SK-N-SH treated with all-trans-retinoic acid at 6 μM for 48 hours (cell line): Measurements from ENCODE around the gene NEK10.
"Not testable (repeated sequence)": the region's sequence is repeated elsewhere in the genome, so short reads cannot be mapped to it uniquely, and the experiment has no call there.

Source experiments
- ARNTL ChIP-seq: fragments of 450-650 bp; formaldehyde crosslinking; IDR thresholded peaks from 2 replicates; pipeline ENCODE4 v1.5.0; 2020; ENCODE audit warnings: low read depth, mild to moderate bottlenecking, moderate library complexity, borderline replicate concordance
- BACH2 ChIP-seq: fragments of 250-450 bp; sonication (Bioruptor Pico); IDR thresholded peaks from 2 replicates; pipeline ENCODE4 v1.9.0; 2021; ENCODE audit warnings: mild to moderate bottlenecking, borderline replicate concordance
- CREB5 ChIP-seq: fragments of 250-450 bp; sonication (Bioruptor Pico); IDR thresholded peaks from 2 replicates; pipeline ENCODE4 v1.5.1; 2020; ENCODE audit warnings: low read depth, mild to moderate bottlenecking, moderate library complexity
- OSR1 ChIP-seq: fragments of 250-450 bp; sonication (Bioruptor Pico); IDR thresholded peaks from 2 replicates; pipeline ENCODE4 v1.8.0; 2022; ENCODE audit warnings: moderate library complexity, mild to moderate bottlenecking, inconsistent platforms
- SNAI2 ChIP-seq: fragments of 250-450 bp; sonication (Bioruptor Pico); IDR thresholded peaks from 2 replicates; pipeline ENCODE4 v1.5.0; 2020; ENCODE audit warnings: mild to moderate bottlenecking, moderate library complexity
- TOX ChIP-seq: fragments of 250-450 bp; sonication (Bioruptor Pico); IDR thresholded peaks from 2 replicates; pipeline ENCODE4 v1.8.0; 2021; ENCODE audit warnings: mild to moderate bottlenecking, moderate library complexity, borderline replicate concordance
- ZC3H10 ChIP-seq: fragments of 250-450 bp; sonication (Bioruptor Pico); IDR thresholded peaks from 2 replicates; pipeline ENCODE4 v1.5.1; 2021; ENCODE audit warnings: mild to moderate bottlenecking, moderate library complexity
- ZFP3 ChIP-seq: fragments of 250-450 bp; sonication (Bioruptor Pico); IDR thresholded peaks from 2 replicates; pipeline ENCODE4 v1.5.0; 2020; ENCODE audit warnings: mild to moderate bottlenecking, moderate library complexity
- ZNF565 ChIP-seq: fragments of 450-650 bp; formaldehyde crosslinking; conservative IDR thresholded peaks from 2 replicates; pipeline ENCODE4 v1.5.0; 2020; ENCODE audit warnings: low read depth, mild to moderate bottlenecking, moderate library complexity
- TF ChIP-seq, protein P1 (sequence below): fragments of 250-450 bp; sonication (Bioruptor Pico); IDR thresholded peaks from 2 replicates; pipeline ENCODE4 v1.8.0; 2020; ENCODE audit warnings: mild to moderate bottlenecking, moderate library complexity, borderline replicate concordance

DNA sequence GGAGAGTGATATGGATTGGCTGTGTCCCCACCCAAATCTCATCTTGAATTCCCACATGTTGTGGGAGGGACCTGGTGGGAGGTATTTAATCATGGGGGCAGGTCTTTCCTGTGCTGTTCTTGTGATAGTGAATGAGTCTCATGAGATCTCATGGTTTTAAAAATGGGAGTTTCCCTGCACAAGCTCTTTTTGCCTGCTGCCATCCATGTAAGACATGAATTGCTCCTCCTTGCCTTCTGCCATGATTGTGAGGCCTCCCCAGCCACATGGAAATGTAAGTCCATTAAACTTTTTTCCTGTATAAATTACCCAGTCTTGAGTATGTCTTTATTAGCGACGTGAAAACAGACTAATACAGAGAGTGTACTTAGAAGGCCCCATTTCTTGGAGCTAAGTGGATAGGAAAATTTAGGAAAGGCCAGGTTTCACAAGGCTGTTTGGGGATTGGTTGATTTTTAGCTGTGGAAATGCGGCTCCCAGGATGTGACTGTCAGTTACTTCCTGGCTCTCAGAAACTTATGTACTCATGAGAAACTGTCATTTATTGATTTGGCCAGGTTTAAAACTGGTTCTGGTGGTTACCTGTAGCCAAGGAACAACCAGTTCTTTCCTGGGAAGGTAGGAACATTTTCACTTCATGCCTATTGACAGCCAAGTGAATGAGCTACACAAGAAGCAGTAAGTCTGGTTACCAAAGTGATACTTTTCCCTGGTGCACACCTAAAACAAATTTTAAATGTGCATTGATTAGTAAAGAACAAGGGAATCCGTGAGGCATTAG is 40.0 kb downstream of the NEK10 start:
- not testable (repeated sequence) for TF ChIP-seq OSR1 (CRISPR knock-in tag); CREB5; ZC3H10 (CRISPR knock-in tag); TOX (CRISPR knock-in tag); BACH2 (CRISPR knock-in tag); ARNTL (CRISPR knock-in tag); ZNF565; SNAI2 (CRISPR knock-in tag); ZFP3 (CRISPR knock-in tag)
- TF ChIP-seq, protein P1, sequence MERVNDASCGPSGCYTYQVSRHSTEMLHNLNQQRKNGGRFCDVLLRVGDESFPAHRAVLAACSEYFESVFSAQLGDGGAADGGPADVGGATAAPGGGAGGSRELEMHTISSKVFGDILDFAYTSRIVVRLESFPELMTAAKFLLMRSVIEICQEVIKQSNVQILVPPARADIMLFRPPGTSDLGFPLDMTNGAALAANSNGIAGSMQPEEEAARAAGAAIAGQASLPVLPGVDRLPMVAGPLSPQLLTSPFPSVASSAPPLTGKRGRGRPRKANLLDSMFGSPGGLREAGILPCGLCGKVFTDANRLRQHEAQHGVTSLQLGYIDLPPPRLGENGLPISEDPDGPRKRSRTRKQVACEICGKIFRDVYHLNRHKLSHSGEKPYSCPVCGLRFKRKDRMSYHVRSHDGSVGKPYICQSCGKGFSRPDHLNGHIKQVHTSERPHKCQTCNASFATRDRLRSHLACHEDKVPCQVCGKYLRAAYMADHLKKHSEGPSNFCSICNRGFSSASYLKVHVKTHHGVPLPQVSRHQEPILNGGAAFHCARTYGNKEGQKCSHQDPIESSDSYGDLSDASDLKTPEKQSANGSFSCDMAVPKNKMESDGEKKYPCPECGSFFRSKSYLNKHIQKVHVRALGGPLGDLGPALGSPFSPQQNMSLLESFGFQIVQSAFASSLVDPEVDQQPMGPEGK: not testable (repeated sequence)
